ENCODE results near the gene STARD13.

STARD13 gene

DNA sequence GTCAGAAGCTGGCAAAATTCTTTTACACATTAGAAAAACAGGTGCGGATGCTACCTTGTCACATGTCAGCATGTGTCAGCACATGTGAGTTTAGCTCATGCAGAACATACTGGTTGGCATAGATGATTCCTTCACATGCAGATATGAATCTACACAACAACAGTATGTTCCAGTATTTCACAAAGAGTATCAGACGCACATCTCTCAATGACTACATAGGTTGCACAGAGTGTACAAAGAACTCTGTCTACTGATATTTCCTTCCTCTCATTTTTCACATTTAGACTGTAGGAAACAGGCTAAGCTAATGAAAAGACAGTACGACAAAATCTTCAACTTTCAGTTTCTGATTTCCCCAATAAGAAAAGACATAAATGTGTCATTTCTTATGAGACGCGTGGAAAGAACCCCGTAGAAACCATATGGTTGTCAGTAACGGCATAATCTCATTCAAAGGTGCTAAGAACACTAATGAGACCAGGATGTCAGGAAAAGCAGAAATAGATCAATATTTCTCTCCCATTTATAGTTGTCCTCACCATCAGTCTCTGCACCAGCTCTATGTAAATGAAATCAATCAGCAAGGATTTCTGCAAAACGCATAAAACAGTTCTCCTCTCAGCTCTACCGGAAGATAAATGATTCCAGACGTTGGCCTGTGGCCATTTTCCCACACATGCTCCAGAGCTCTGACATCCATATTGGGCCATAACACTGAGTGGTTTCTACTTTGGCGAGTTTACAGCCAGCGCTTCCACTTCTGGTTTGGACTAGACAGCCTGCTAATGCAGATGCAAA is 81.2 kb downstream of the STARD13 start:
- H3K27ac ChIP-seq: peak overlapping the region; percentile 18; the same call in 1 of the 2 replicates
- no peaks in the 10 kb centered on the region for H4K20me1 ChIP-seq
- TF ChIP-seq Cebpa-rat (IDR thresholded peaks at IDR 0.05): no peak
- peak overlapping the region; percentile 34; the same call in 1 of the 2 replicates for H3K4me3 ChIP-seq
- no peaks in the 10 kb centered on the region for H3K36me3 ChIP-seq
- peak overlapping the region; percentile 53 for H3K4me2 ChIP-seq
- H3K9me3 ChIP-seq: no peaks in the 10 kb centered on the region
- H3K27me3 ChIP-seq: no peaks in the 10 kb centered on the region
- H3K9ac ChIP-seq: no peak overlapping the region; the same call in 1 of the 2 replicates
- H3K4me1 ChIP-seq: peaks cover 59% of the 10 kb centered on the region

DNA sequence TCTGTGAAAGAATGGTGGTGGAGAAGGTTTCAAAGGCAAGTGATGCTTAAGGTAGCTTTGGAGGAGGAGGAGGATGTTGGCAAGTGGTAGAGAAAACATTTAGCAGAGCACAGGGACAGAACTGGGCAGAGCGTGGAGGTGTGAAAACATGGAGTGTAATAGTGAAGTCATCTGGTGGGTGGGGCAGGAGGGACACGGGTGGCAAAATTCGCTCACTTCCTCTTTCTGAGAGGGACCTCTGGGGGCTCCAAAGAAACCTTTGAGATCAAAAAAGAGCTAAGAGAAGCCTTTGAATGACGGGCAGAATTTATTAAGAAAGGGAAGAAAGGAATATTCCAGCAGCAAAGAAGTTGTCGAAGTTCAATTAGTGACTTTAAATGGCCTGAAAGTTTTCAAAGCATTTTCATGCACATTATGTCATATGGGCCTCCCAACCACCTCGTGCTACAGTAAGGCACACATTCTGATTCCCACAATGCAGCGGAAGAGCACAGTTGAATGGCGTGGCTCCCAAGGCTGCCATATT is 82.8 kb downstream of the STARD13 start:
- no peak for TF ChIP-seq Cebpa-rat (IDR thresholded peaks at IDR 0.05)
- Histone ChIP-seq H3K4me1 (peaks cover 67% of the 10 kb centered on the region), H3K4me2 (peak overlapping the region; percentile 18)

DNA sequence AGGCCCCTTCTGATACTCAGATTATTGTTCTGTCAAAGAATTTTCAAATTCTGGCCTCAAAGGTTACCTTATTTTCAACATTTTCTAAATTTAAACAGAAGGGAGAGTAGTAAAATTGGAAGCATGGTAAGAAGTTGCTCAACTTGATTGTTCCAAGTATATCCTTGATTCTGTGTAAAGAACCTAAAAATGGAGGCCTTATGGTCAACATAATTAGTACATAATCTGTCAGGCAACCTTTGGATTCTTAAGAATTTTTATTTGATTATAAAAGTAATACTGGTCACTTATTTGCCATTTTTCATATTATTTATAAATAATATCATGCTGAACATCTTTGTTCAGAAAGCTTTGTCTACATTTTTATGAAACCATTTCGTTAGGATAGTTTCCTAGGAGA is 83.9 kb downstream of the STARD13 start:
- H3K36me3 ChIP-seq: no peaks in the 10 kb centered on the region
- no peaks in the 10 kb centered on the region for H4K20me1 ChIP-seq
- H3K4me2 ChIP-seq: no peak overlapping the region
- H3K27ac ChIP-seq: no peak overlapping the region
- peaks cover 57% of the 10 kb centered on the region for H3K4me1 ChIP-seq
- no peak overlapping the region for H3K9ac ChIP-seq
- peaks cover under 1% of the 10 kb centered on the region; the same call in 1 of the 2 replicates for H3K9me3 ChIP-seq
- no peaks in the 10 kb centered on the region for H3K27me3 ChIP-seq
- H3K4me3 ChIP-seq: no peak overlapping the region
- TF ChIP-seq Cebpa-rat (IDR thresholded peaks at IDR 0.05): no peak

More for the DNA sequence above, 82.8 kb downstream of the STARD13 start:
- Histone ChIP-seq H3K27ac (no peak overlapping the region), H3K36me3 (no peaks in the 10 kb centered on the region), H3K4me3 (no peak overlapping the region), H4K20me1 (no peaks in the 10 kb centered on the region), H3K27me3 (no peaks in the 10 kb centered on the region), H3K9me3 (no peaks in the 10 kb centered on the region; the same call in 1 of the 2 replicates), H3K9ac (no peak overlapping the region)

DNA sequence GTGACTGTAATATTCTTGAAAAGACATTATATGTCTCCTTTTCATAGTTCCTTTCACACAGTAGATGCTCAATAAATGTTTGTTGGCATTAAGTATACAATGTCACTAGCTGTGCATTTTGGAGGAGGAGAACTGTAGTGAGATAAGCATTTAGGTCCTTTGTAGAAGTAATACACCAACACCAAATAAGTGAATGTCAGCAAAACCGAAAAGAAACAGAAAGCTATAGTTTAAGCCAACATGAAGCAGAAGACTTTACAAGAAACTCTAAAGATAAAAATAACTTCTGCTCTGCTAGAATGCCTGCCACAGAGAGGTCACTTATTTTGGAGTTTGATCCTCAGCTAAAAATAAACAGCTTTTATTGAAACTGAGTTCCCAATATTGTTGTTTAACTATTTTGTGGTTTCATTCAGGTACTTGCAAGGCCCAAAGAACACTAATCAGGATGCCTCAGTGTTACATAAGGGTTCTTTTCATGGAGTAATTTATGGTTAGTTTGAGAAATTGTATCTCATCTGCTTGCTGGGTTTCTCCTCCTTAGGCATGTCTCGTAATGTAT is 86.2 kb downstream of the STARD13 start:
- TF ChIP-seq Cebpa-rat (IDR thresholded peaks at IDR 0.05): no peak
- H3K9ac ChIP-seq: no peak overlapping the region
- no peaks in the 10 kb centered on the region for H4K20me1 ChIP-seq
- H3K36me3 ChIP-seq: no peaks in the 10 kb centered on the region
- no peaks in the 10 kb centered on the region for H3K27me3 ChIP-seq
- peaks cover 47% of the 10 kb centered on the region for H3K4me1 ChIP-seq
- no peak overlapping the region for H3K27ac ChIP-seq
- no peak overlapping the region for H3K4me3 ChIP-seq
- H3K4me2 ChIP-seq: 0 out of 2 replicates have a peak overlapping the region, but pooled peaks have one; percentile 11
- H3K9me3 ChIP-seq: peaks cover 3% of the 10 kb centered on the region; the same call in 1 of the 2 replicates

DNA sequence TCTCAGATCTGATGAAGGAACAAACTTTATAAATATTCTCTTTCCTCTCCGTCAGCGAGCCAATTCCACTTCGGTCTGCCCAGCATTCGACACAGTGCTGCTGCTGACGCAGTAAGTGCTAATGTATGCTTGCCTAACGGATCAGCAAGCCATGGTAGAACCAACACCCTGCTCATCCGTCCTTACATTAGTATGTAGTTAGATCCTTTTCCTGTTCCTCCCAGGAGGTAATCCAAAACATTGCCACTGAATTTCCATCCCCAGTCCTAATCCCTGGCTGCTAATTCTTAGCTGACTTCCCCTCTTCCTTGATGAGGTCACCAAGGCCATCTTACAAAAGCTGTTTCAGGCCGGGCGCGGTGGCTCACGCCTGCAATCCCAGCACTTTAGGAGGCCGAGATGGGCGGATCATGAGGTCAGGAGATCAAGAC is 88.0 kb downstream of the STARD13 start:
- H3K9ac ChIP-seq: no peak overlapping the region
- peaks cover 3% of the 10 kb centered on the region; the same call in 1 of the 2 replicates for H3K9me3 ChIP-seq
- H3K4me3 ChIP-seq: no peak overlapping the region
- H3K27ac ChIP-seq: no peak overlapping the region
- no peak overlapping the region for H3K4me2 ChIP-seq
- H3K36me3 ChIP-seq: no peaks in the 10 kb centered on the region
- no peaks in the 10 kb centered on the region for H3K27me3 ChIP-seq
- no peak for TF ChIP-seq Cebpa-rat (IDR thresholded peaks at IDR 0.05)
- peaks cover 28% of the 10 kb centered on the region for H3K4me1 ChIP-seq
- H4K20me1 ChIP-seq: no peaks in the 10 kb centered on the region

DNA sequence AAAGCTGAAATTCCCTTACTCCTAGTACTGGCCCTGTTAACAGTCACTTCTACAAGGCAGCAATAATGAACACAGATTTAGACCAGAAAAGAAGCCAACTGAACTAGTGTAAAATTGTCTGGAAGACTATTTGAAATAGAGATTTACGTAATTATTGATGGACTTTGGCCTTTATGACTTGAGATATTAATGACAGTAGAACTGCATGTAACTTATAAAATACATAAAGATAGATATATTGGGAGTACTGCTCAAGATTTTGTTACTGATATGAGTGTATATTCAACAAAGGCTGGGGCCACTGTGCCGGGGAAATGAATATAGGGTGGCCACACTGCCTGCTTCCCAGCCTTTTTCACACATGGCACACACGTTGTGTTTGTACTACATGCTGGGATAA is 88.8 kb downstream of the STARD13 start:
- Histone ChIP-seq H3K9me3 (peaks cover 3% of the 10 kb centered on the region; the same call in 1 of the 2 replicates), H3K9ac (no peak overlapping the region), H3K4me3 (no peak overlapping the region), H3K36me3 (no peaks in the 10 kb centered on the region), H4K20me1 (no peaks in the 10 kb centered on the region), H3K27ac (no peak overlapping the region), H3K27me3 (no peaks in the 10 kb centered on the region), H3K4me2 (no peak overlapping the region), H3K4me1 (peaks cover 25% of the 10 kb centered on the region)
- TF ChIP-seq Cebpa-rat (IDR thresholded peaks at IDR 0.05): no peak

DNA sequence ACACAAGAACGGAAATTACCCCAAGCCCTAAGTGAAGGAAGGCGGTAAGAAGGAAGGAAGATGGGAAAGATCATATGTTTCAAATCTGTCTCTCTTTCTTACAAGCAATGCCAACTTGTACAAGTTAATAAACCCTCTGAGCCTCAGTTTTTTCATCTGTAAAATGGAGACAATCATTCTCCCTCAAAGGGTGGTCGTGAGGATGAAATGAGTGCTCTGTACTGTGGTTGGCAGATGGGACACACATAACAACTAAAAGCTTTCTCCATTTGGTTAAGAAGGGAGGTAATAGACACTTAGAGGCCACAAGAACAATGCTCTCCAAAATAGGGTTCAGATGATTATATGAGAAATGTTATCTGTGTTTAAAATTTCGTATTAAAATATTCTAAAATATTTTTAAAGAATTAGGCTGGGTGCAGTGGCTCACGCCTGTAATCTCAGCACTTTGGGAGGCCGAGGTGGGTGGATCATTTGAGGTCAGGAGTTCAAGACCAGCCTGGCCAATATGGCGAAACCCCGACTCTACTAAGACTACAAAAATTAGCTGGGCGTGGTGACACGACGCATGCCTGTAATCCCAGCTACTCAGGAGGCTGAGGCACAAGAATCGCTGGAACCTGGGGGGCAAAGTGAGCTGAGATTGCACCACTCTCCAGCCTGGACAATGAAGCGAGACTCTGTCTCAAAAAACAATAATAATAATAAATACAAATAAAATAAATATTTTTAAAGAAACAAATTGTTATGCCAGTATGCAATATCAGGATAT is 89.7 kb downstream of the STARD13 start:
- Histone ChIP-seq H3K9me3 (peaks cover 3% of the 10 kb centered on the region; the same call in 1 of the 2 replicates), H3K4me1 (peaks cover 25% of the 10 kb centered on the region), H3K27me3 (no peaks in the 10 kb centered on the region), H3K4me2 (peak overlapping the region; percentile 8), H3K4me3 (no peak overlapping the region), H3K9ac (no peak overlapping the region), H3K36me3 (no peaks in the 10 kb centered on the region), H3K27ac (no peak overlapping the region), H4K20me1 (no peaks in the 10 kb centered on the region)
- no peak for TF ChIP-seq Cebpa-rat (IDR thresholded peaks at IDR 0.05)

DNA sequence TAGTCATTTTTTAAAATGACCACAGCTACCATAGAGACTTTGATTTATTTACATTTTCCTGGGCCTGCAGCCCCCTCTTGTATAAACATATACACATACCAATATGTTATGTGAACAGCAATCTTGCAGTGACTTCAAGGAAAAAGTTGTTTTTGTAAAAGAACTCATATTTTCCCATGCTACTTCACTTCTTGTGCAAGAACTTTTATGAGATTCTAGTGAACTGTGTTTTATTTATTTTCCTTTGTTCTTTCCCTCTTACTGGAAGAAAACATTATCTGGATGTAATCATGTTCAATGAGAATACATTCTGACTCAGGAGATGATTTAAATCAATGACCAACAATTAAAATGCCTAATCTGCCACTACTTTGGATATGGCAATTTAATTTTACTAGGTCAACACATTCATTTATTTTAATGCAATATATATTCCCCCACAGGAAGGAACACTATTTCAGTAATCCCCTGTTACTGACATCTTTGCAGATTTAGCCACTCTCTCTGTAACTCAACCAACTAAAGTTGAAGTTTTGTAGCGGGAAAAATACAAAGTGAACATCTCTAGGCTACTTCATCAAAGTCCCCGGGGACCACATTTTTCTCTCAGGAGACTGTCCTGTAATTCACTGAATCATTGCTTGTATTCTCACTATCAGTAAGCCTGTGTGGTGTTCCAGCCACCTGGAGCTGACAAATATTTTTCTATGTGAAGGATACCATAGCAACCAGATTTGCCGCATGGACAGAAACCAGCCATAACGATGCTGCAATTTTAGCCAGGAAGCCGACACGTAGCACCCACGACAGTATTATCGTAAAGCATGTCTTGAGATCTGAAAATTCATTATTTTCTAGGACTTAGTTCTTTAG is 90.5 kb downstream of the STARD13 start:
- no peak overlapping the region for H3K4me3 ChIP-seq
- H3K36me3 ChIP-seq: no peaks in the 10 kb centered on the region
- peaks cover 3% of the 10 kb centered on the region; the same call in 1 of the 2 replicates for H3K9me3 ChIP-seq
- no peaks in the 10 kb centered on the region for H4K20me1 ChIP-seq
- no peak overlapping the region for H3K9ac ChIP-seq
- H3K27me3 ChIP-seq: no peaks in the 10 kb centered on the region
- no peak for TF ChIP-seq Cebpa-rat (IDR thresholded peaks at IDR 0.05)
- H3K27ac ChIP-seq: no peak overlapping the region
- peak overlapping the region; percentile 8 for H3K4me2 ChIP-seq
- H3K4me1 ChIP-seq: peaks cover 30% of the 10 kb centered on the region

Data from BLaER1 (cell line).